Caco-2 (cell line): ENCODE measurements around the gene RFTN1. TPM values are rescaled to one million over a fixed set of nuclear protein-coding genes. Genes with fewer than 3 reads are reported as not detected.

ENCODE experiments used
- BruUV-seq: library from RNA; stranded (reverse); fragments of 400-500 nt; replicated peaks from 2 replicates; lab custom pipeline; 2021; lab: Mats Ljungman, UMichigan
- CTCF ChIA-PET: fragments of 300-600 bp; sonication (Branson Sonifier 250); formaldehyde crosslinking; loops from one replicate; lab custom pipeline; 2022; ENCODE audit warnings: antibody characterized with exemption; lab: Charles Lee
- POLR2A ChIA-PET: fragments of 300-600 bp; sonication (Branson Sonifier 250); formaldehyde crosslinking; loops from one replicate; lab custom pipeline; 2022; ENCODE audit warnings: antibody characterized with exemption; lab: Charles Lee
- DNase-seq, 2 experiments: peaks; one replicate each; pipeline versions ENCODE4 v3.0.0 to v3.0.0-alpha.2; 2020 to 2022
- H3K27me3 ChIP-seq: replicated peaks from 2 replicates; pipeline ENCODE4 v1.6.0; 2011; ENCODE audit warnings: low read length; ENCODE audit not compliant: control insufficient read depth, insufficient read depth
- H3K36me3 ChIP-seq: 2 replicates; pipeline ENCODE4 v1.5.1; 2011; ENCODE audit warnings: low read length; ENCODE audit not compliant: control insufficient read depth, insufficient read depth
- H3K4me1 ChIP-seq: fragments of 250-450 bp; sonication (Bioruptor Pico); 2 replicates; pipeline ENCODE4 v1.5.1; 2020; ENCODE audit warnings: mild to moderate bottlenecking
- H3K4me3 ChIP-seq: 2 replicates; pipeline ENCODE4 v1.5.1; 2011; ENCODE audit warnings: low read depth, mild to moderate bottlenecking, control low read depth, low read length
- H3K9me3 ChIP-seq: fragments of 250-450 bp; sonication (Bioruptor Pico); 2 replicates; pipeline ENCODE4 v1.5.1; 2020; ENCODE audit warnings: mild to moderate bottlenecking, moderate library complexity
- H3K27ac Mint-ChIP-seq: one replicate; pipeline ENCODE4 v1.8.0; 2022; ENCODE audit warnings: mixed read lengths; ENCODE audit not compliant: unreplicated experiment
- H3K27me3 Mint-ChIP-seq: one replicate; pipeline ENCODE4 v1.8.0; 2022; ENCODE audit warnings: mixed read lengths; ENCODE audit not compliant: insufficient read depth, unreplicated experiment
- H3K36me3 Mint-ChIP-seq: one replicate; pipeline ENCODE4 v1.8.0; 2022; ENCODE audit warnings: mild to moderate bottlenecking, mixed read lengths; ENCODE audit not compliant: insufficient read depth, unreplicated experiment
- H3K4me1 Mint-ChIP-seq: one replicate; pipeline ENCODE4 v1.8.0; 2022; ENCODE audit warnings: low read depth, mixed read lengths; ENCODE audit not compliant: unreplicated experiment
- H3K4me3 Mint-ChIP-seq: one replicate; pipeline ENCODE4 v1.8.0; 2022; ENCODE audit warnings: mild to moderate bottlenecking, moderate library complexity, mixed read lengths; ENCODE audit not compliant: unreplicated experiment
- H3K9me3 Mint-ChIP-seq: one replicate; pipeline ENCODE4 v1.8.0; 2022; ENCODE audit warnings: mixed read lengths; ENCODE audit not compliant: unreplicated experiment
- CTCF ChIP-seq, 2 experiments: fragments of 200-600 bp in 1 of 2; IDR thresholded peaks; 1 replicate in 1 of 2; 2 replicates in 1 of 2; pipeline versions ENCODE4 v1.5.1 to v1.8.0; 2011 to 2022; ENCODE audit warnings: antibody characterized with exemption in 1 of 2, control low read depth in 1 of 2, inconsistent platforms in 1 of 2, low read depth in 1 of 2, low read length in 1 of 2, mild to moderate bottlenecking in 1 of 2, moderate library complexity in 1 of 2; ENCODE audit not compliant: insufficient read depth in 1 of 2, severe bottlenecking in 1 of 2, unreplicated experiment in 1 of 2
- intact Hi-C: fragments of 100-400 bp; cut with micrococcal nuclease; formaldehyde crosslinking; loops from one replicate; pipeline ENCODE4 v1.10.0; 2022; ENCODE audit not compliant: unreplicated experiment
- total RNA-seq: library from RNA; stranded (reverse); gene quantifications from 2 replicates; pipeline ENCODE4 v1.2.3, GENCODE V29; 2022

Gene RFTN1
- total RNA-seq, 1 experiment from 2014 or later, result 10.2 TPM

- H3K36me3 Mint-ChIP-seq, result no peaks in the 10 kb centered on the region
- intact Hi-C loops, result no loop called here
- TF ChIP-seq CTCF (IDR thresholded peaks at IDR 0.05; ENCODE audit: insufficient read depth in 1 of 2, low read depth in 1 of 2, low read length in 1 of 2, severe bottlenecking in 1 of 2, unreplicated experiment in 1 of 2), result no peak
- H3K9me3 ChIP-seq, result no peaks in the 10 kb centered on the region
- peaks cover 36% of the 10 kb centered on the region for H3K4me1 ChIP-seq
- H3K27me3 Mint-ChIP-seq, result no peaks in the 10 kb centered on the region
- ChIA-PET POLR2A (no interaction called here), CTCF (no interaction called here)
- H3K9me3 Mint-ChIP-seq, result no peaks in the 10 kb centered on the region
- BruUV-seq, result no TSS peak
- H3K4me1 Mint-ChIP-seq, result peaks cover 36% of the 10 kb centered on the region
- DNase-seq, result no peak
- no peak overlapping the region for H3K4me3 ChIP-seq
- H3K36me3 ChIP-seq, result no peaks in the 10 kb centered on the region
- no peak overlapping the region for H3K27ac Mint-ChIP-seq
- no peaks in the 10 kb centered on the region for H3K27me3 ChIP-seq
- no peak overlapping the region for H3K4me3 Mint-ChIP-seq
These were observed 139.2 kb downstream of the RFTN1 start for GRCh38 chr3:16374047-16374934.

- no peak for DNase-seq
- H3K27ac Mint-ChIP-seq, result peak overlapping the region; percentile 77
- no peaks in the 10 kb centered on the region for H3K27me3 ChIP-seq
- no TSS peak for BruUV-seq
- H3K9me3 ChIP-seq, result no peaks in the 10 kb centered on the region
- intact Hi-C loops, result no loop called here
- POLR2A ChIA-PET, result no interaction called here
- no peaks in the 10 kb centered on the region for H3K36me3 ChIP-seq
- TF ChIP-seq CTCF (IDR thresholded peaks at IDR 0.05; ENCODE audit: insufficient read depth in 1 of 2, low read depth in 1 of 2, low read length in 1 of 2, severe bottlenecking in 1 of 2, unreplicated experiment in 1 of 2), result no peak
- peaks cover 36% of the 10 kb centered on the region for H3K4me1 ChIP-seq
- H3K4me3 Mint-ChIP-seq, result no peak overlapping the region
- CTCF ChIA-PET, result no interaction called here
- H3K27me3 Mint-ChIP-seq, result no peaks in the 10 kb centered on the region
- no peaks in the 10 kb centered on the region for H3K36me3 Mint-ChIP-seq
- peaks cover 37% of the 10 kb centered on the region for H3K4me1 Mint-ChIP-seq
- H3K4me3 ChIP-seq, result no peak overlapping the region
- H3K9me3 Mint-ChIP-seq, result no peaks in the 10 kb centered on the region
These were observed 140.1 kb downstream of the RFTN1 start for GRCh38 chr3:16373341-16373946.

- H3K4me3 Mint-ChIP-seq, result no peak overlapping the region
- no peaks in the 10 kb centered on the region for H3K36me3 Mint-ChIP-seq
- no peaks in the 10 kb centered on the region for H3K27me3 ChIP-seq
- H3K4me3 ChIP-seq, result no peak overlapping the region
- H3K4me1 Mint-ChIP-seq, result peaks cover 32% of the 10 kb centered on the region
- H3K4me1 ChIP-seq, result peaks cover 36% of the 10 kb centered on the region
- intact Hi-C loops, result no loop called here
- no peaks in the 10 kb centered on the region for H3K36me3 ChIP-seq
- TF ChIP-seq CTCF (IDR thresholded peaks at IDR 0.05; ENCODE audit: insufficient read depth in 1 of 2, low read depth in 1 of 2, low read length in 1 of 2, severe bottlenecking in 1 of 2, unreplicated experiment in 1 of 2), result no peak
- no TSS peak for BruUV-seq
- no peak for DNase-seq
- H3K9me3 Mint-ChIP-seq, result no peaks in the 10 kb centered on the region
- peak overlapping the region; percentile 77 for H3K27ac Mint-ChIP-seq
- POLR2A ChIA-PET, result no interaction called here
- H3K27me3 Mint-ChIP-seq, result no peaks in the 10 kb centered on the region
- no peaks in the 10 kb centered on the region for H3K9me3 ChIP-seq
- CTCF ChIA-PET, result no interaction called here
These were observed 140.9 kb downstream of the RFTN1 start for GRCh38 chr3:16372362-16373292.
